Stomach (tissue), 9 donors: ENCODE results near the gene TNRC6B. TPM values are rescaled to one million over a fixed set of nuclear protein-coding genes. Genes with fewer than 3 reads are reported as not detected.

Experiments used
- DNase-seq, 2 donors: peaks; one replicate each; pipeline versions ENCODE4 v3.0.0 to v3.0.0-alpha.2; 2013 to 2019
- H3K27ac ChIP-seq, 5 donors: fragments of 200-600 bp in 4 of 5; sonication (generic) in 4 of 5; one replicate each; pipeline ENCODE4 v1.5.1; 2013 to 2019; ENCODE audit warnings: mild to moderate bottlenecking in 1 of 5, moderate library complexity in 1 of 5
- H3K27me3 ChIP-seq, 3 donors: fragments of 200-600 bp; sonication (generic); one replicate each; pipeline ENCODE4 v1.5.1; 2017 to 2019; ENCODE audit warnings: mixed run types in 1 of 3
- H3K36me3 ChIP-seq, 4 donors: fragments of 200-600 bp; sonication (generic); 1 replicate in 3 of 4; 2 replicates in 1 of 4; pipeline ENCODE4 v1.5.1; 2016 to 2019
- H3K4me1 ChIP-seq, 4 donors: fragments of 200-600 bp; sonication (generic); one replicate each; pipeline ENCODE4 v1.5.1; 2016 to 2019
- H3K4me3 ChIP-seq, 4 donors: fragments of 200-600 bp; sonication (generic) in 3 of 4; one replicate each; pipeline ENCODE4 v1.5.1; 2016 to 2019; ENCODE audit warnings: mild to moderate bottlenecking in 1 of 4
- H3K9me3 ChIP-seq, 4 donors: fragments of 200-600 bp; sonication (generic); one replicate each; pipeline ENCODE4 v1.5.1; 2016 to 2019
- EP300 ChIP-seq: sonication (generic); formaldehyde crosslinking; IDR thresholded peaks from one replicate; pipeline ENCODE4 v1.6.1; 2017; ENCODE audit warnings: antibody characterized with exemption
- POLR2A ChIP-seq, 4 donors: fragments of 450-650 bp; IDR thresholded peaks; one replicate each; pipeline ENCODE4 v1.6.1; 2016; ENCODE audit warnings: antibody characterized with exemption in 4 of 4, control low read depth in 2 of 4, mild to moderate bottlenecking in 1 of 4, moderate library complexity in 1 of 4
- POLR2AphosphoS5 ChIP-seq, 3 donors: sonication (generic); formaldehyde crosslinking; IDR thresholded peaks; one replicate each; pipeline ENCODE4 v1.6.1; 2016; ENCODE audit warnings: antibody characterized with exemption in 3 of 3
- WGBS, 5 donors: extraction: QIAGEN DNeasy Blood & Tissue Kit in 3 of 5; methylation state at CpG; one replicate each; pipeline versions ENCODE4 v1.1.5 to v1.1.7; 2013 to 2018; 5-methylcytosine and 5-hydroxymethylcytosine counted together
- intact Hi-C: fragments of 100-400 bp; cut with DNase I; formaldehyde crosslinking; loops from one replicate; pipeline ENCODE4 v1.15.1; 2023; ENCODE audit warnings: low total_unique reads
- polyA plus RNA-seq, 3 donors: library from polyadenylated mRNA; stranded (reverse); fragments of 200-250 nt; gene quantifications; one replicate each; pipeline ENCODE4 v1.2.3, GENCODE V29; 2013
- total RNA-seq, 5 donors: library from RNA; depleted of rRNA; stranded (reverse); fragments of >200 nt; gene quantifications; one replicate each; pipeline versions ENCODE4 v1.1.0 to v1.2.3, GENCODE V29; 2014 to 2016
- TF ChIP-seq, protein P1 (sequence below), 7 experiments: fragments of 450-650 bp in 4 of 7; fragments of 200-600 bp in 3 of 7; sonication (generic) in 3 of 7; IDR thresholded peaks; one replicate each; pipeline ENCODE4 v1.5.1; 2016 to 2019; ENCODE audit warnings: antibody characterized with exemption in 7 of 7, control low read depth in 2 of 7, mild to moderate bottlenecking in 1 of 7
- donor health status: healthy with polysubstance abuse.
- donor health status: Bipolar disorder and iron deficiency.
- donor health status: healthy.

Gene TNRC6B
- total and polyA plus RNA-seq, 8 donors: 0.88 to 316 (median 18.0) TPM

DNA sequence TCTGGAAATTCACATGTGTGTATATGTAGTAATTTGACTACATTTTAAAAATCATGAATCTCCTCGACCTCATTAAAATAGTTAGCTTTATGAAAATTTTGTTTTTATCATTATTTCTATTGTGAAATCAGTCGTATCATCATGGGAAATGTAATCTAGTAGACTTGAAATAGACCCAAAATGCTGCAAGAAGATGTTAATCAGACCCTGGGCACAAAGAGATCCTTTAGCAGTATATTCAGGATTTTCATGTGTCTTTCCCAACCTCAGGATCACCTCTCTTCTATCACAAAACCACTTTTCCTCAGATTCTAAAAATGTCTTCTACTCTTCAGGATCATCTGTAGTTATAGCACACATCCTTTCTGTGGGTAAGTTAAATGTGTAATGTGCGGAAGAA, 93.7 kb downstream of the TNRC6B start:
- DNase-seq: no peak
- Histone ChIP-seq H3K4me3 (no peak overlapping the region), H3K4me1 (peaks cover 3 to 19% (median 12%) of the 10 kb centered on the region in 4 donors), H3K9me3 (no peaks in the 10 kb centered on the region), H3K27ac (peak overlapping the region in 1 of 5 donors; percentile 15), H3K27me3 (no peaks in the 10 kb centered on the region), H3K36me3 (peaks cover 0 to 71% (median 52%) of the 10 kb centered on the region in 4 donors)
- intact Hi-C loops: no loop called here
- TF ChIP-seq EP300 (no peak), POLR2A (IDR thresholded peaks at IDR 0.05) (no peak), POLR2AphosphoS5 (IDR thresholded peaks at IDR 0.05) (no peak)
- TF ChIP-seq, protein P1, sequence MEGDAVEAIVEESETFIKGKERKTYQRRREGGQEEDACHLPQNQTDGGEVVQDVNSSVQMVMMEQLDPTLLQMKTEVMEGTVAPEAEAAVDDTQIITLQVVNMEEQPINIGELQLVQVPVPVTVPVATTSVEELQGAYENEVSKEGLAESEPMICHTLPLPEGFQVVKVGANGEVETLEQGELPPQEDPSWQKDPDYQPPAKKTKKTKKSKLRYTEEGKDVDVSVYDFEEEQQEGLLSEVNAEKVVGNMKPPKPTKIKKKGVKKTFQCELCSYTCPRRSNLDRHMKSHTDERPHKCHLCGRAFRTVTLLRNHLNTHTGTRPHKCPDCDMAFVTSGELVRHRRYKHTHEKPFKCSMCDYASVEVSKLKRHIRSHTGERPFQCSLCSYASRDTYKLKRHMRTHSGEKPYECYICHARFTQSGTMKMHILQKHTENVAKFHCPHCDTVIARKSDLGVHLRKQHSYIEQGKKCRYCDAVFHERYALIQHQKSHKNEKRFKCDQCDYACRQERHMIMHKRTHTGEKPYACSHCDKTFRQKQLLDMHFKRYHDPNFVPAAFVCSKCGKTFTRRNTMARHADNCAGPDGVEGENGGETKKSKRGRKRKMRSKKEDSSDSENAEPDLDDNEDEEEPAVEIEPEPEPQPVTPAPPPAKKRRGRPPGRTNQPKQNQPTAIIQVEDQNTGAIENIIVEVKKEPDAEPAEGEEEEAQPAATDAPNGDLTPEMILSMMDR (IDR thresholded peaks at IDR 0.05): no peak
- WGBS, 5 donors: 89 to 94% (median 90%) methylated on average over 3 of the region's 3 CpGs

DNA sequence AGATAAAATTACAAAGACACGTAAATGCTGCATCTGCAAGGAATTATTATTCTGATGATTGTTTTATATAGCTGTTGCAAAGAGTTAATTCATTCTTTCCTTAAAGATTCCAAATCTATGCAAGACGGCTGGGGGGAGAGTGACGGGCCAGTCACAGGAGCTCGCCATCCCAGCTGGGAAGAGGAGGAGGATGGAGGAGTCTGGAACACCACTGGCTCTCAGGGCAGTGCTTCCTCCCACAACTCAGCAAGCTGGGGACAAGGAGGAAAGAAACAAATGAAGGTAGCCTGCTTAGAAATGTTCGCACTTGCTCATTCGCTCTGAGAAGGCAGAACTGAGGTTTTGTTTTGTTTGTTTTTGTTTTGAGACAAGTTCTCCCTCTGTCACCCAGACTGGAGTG, 95.6 kb downstream of the TNRC6B start:
- Histone ChIP-seq H3K36me3 (peaks cover 0 to 62% (median 46%) of the 10 kb centered on the region in 4 donors), H3K9me3 (no peaks in the 10 kb centered on the region), H3K27ac (no peak overlapping the region), H3K4me1 (peaks cover 3 to 30% (median 16%) of the 10 kb centered on the region in 4 donors), H3K4me3 (no peak overlapping the region), H3K27me3 (no peaks in the 10 kb centered on the region)
- intact Hi-C loops: no loop called here
- TF ChIP-seq POLR2AphosphoS5 (IDR thresholded peaks at IDR 0.05) (no peak), EP300 (no peak), POLR2A (IDR thresholded peaks at IDR 0.05) (no peak)
- TF ChIP-seq, protein P1 (IDR thresholded peaks at IDR 0.05): no peak
- no peak for DNase-seq
- WGBS, 5 donors: 82 to 87% (median 86%) methylated on average over 6 of the region's 6 CpGs

DNA sequence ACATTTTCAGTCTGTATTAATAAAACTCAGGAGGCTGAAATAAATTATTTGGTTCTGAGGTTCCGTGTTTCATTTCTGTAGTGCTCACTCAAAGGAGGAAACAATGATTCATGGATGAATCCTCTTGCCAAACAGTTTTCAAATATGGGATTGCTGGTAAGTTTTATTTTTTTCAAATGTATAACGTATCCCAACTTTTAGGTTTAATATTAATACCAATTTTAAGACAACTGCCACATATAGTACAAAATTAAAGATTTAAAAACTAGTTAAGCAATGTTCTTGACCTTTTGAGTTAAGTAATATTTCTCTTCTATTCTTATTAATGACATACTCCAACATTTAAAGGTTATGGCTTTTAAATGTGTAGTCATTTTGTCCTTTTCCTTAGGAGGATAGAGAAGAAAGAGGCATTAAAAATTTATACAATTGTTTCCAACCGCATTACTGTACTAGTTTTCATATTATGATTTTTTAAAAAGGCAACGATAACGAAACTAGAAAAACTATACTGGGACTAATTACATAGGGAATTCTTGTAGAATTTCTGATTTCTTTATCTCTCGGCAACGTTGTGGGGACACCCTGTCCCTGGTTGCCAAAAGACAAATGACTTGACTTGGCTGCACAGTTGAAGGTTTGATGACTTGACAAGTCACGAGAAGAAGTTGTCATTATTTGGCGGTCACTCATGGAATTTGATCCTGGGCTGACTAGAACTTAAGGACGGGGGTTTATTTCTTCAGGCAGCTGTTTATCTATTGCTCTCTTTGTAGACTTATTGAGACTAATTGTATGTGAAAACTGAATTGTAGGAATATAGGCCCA, 99.5 kb downstream of the TNRC6B start:
- Histone ChIP-seq H3K27ac (peak overlapping the region; percentile 30 to 91 (median 85)), H3K4me1 (peaks cover 3 to 27% (median 16%) of the 10 kb centered on the region in 4 donors), H3K4me3 (peak overlapping the region; percentile 21 to 37 (median 33)), H3K36me3 (peaks cover 7 to 72% (median 69%) of the 10 kb centered on the region in 4 donors), H3K9me3 (no peaks in the 10 kb centered on the region), H3K27me3 (no peaks in the 10 kb centered on the region)
- WGBS, 5 donors: 59 to 78% (median 68%) methylated on average over 10 of the region's 10 CpGs
- no peak for TF ChIP-seq POLR2A (IDR thresholded peaks at IDR 0.05)
- peak in 1 of 3 donors; percentile 24 for TF ChIP-seq POLR2AphosphoS5 (IDR thresholded peaks at IDR 0.05)
- intact Hi-C loops: no loop called here
- peak in 1 of 2 donors; percentile 42 for DNase-seq

DNA sequence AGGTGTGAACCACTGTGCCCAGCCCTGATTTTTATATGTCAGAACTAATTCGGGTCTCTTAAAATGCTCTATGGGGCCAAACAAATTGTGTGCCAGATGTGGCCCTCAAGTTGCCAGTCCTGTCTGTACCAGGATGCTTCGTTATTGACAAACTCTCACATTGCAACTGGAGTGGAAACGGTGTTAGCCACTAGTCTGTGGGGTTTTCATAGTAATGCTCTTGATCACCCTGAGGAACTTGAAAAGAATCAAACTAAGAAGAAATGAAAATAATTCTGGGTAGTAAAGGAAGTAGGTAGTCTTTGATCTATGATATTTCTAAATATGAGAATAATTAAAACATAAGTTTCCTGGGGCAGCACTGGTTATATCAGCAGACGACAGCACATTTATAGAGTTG, 101.3 kb downstream of the TNRC6B start:
- peaks cover 7 to 70% (median 62%) of the 10 kb centered on the region in 4 donors for H3K36me3 ChIP-seq
- peaks cover 3 to 27% (median 14%) of the 10 kb centered on the region in 4 donors for H3K4me1 ChIP-seq
- intact Hi-C loops: no loop called here
- no peak overlapping the region for H3K27ac ChIP-seq
- DNase-seq: no peak
- WGBS, 5 donors: 87 to 91% (median 90%) methylated on average over 4 of the region's 4 CpGs
- no peak overlapping the region for H3K4me3 ChIP-seq
- TF ChIP-seq EP300 (no peak), POLR2A (IDR thresholded peaks at IDR 0.05) (no peak)
- TF ChIP-seq, protein P1 (IDR thresholded peaks at IDR 0.05): no peak
- no peaks in the 10 kb centered on the region for H3K27me3 ChIP-seq
- no peaks in the 10 kb centered on the region for H3K9me3 ChIP-seq

DNA sequence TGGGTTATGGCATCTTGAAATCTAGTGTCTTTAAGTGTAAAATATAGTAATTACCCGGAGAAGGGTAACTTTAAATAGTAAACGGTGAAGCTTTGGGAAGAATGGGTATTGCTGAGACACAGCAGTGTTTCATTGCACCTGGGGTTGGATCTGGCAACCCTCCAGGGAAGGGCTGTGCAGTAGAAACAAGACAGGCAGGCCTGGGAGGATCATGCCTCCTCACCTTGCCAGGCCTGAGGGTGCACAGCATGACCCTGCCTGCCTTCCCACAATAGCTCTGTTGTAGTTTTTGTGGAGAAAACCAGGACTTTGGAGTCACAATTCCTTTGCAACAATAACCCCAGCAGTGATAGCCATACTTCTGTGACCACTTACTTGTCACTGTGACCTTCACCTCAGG, 104.0 kb downstream of the TNRC6B start:
- intact Hi-C loops: no loop called here
- no peak for DNase-seq
- TF ChIP-seq, protein P1 (IDR thresholded peaks at IDR 0.05): no peak
- TF ChIP-seq POLR2A (IDR thresholded peaks at IDR 0.05): no peak
- TF ChIP-seq POLR2AphosphoS5 (IDR thresholded peaks at IDR 0.05): no peak
- TF ChIP-seq EP300: no peak
- Histone ChIP-seq H3K27me3 (no peaks in the 10 kb centered on the region), H3K27ac (no peak overlapping the region), H3K36me3 (peaks cover 21 to 77% (median 72%) of the 10 kb centered on the region in 4 donors), H3K4me3 (no peak overlapping the region), H3K9me3 (no peaks in the 10 kb centered on the region), H3K4me1 (peaks cover 0 to 11% (median 4%) of the 10 kb centered on the region in 4 donors)
- WGBS, 5 donors: 80 to 93% (median 84%) methylated on average over 2 of the region's 2 CpGs
